ENCODE results near the gene GRAMD1B.
"Not testable (repeated sequence)": the region's sequence is repeated elsewhere in the genome, so short reads cannot be mapped to it uniquely, and the experiment has no call there.

Gene GRAMD1B

DNA sequence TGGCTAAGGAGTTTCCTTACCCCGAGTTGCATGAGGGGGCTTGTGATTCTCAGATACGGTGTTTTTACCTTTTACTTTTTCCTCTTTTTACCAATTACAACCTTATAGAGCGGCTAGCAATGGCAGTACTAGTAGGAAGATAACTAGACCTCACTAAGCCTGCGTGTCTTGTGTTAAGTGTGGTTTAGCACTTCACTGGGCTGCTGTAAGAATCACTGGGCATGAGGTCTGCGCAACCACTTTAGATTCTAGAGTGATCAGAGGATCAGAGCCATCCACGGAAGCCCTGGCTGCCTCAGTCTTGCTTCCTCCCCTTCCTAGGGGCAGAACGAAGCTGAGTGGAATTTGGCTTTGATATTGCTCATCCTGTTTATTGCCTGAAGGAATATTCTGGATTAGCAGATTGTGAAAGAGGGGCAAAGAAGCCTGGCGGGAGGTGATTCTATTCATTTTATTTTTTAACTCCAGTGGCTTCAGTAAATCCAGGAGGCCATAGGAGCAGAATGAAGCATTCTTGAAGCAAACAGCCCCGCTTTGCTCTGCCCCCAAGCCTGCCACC lies 88.5 kb downstream of the GRAMD1B start:
- no peak overlapping the region for H2BK12ac ChIP-seq (ENCODE audit: low read length)
- no peak overlapping the region for H2AK5ac ChIP-seq (ENCODE audit: low read length)
- H4K91ac ChIP-seq (ENCODE audit: low read depth, low read length) = no peak overlapping the region
- no peaks in the 10 kb centered on the region for H3K27me3 ChIP-seq (ENCODE audit: insufficient read depth, low read length)
- no peak overlapping the region for H3K14ac ChIP-seq (ENCODE audit: low read length)
- H3K23ac ChIP-seq (ENCODE audit: low read length) = no peak overlapping the region
- H3K9me3 ChIP-seq (ENCODE audit: insufficient read depth, low read depth, low read length) = peaks cover 2% of the 10 kb centered on the region
- no peaks in the 10 kb centered on the region for H3K79me2 ChIP-seq (ENCODE audit: control insufficient read depth, insufficient read depth, low read length, poor library complexity)
- H3K79me1 ChIP-seq (ENCODE audit: low read length) = no peaks in the 10 kb centered on the region
- H3K18ac ChIP-seq (ENCODE audit: low read length) = no peak overlapping the region
- no peak overlapping the region for H4K12ac ChIP-seq (ENCODE audit: low read depth, low read length)
- no CpG with 5 or more reads among the region's 9 CpGs for WGBS (ENCODE audit: extremely low coverage, insufficient coverage, insufficient read length)
- no peak overlapping the region for H4K8ac ChIP-seq (ENCODE audit: low read depth, low read length)
- H3K36me3 ChIP-seq (ENCODE audit: control insufficient read depth in 1 of 2, insufficient read depth in 2 of 2, low read length in 2 of 2) = no peaks in the 10 kb centered on the region
- no peak overlapping the region for H3K9ac ChIP-seq (ENCODE audit: low read length)
- no peaks in the 10 kb centered on the region for H3K4me1 ChIP-seq (ENCODE audit: control insufficient read depth in 1 of 2, insufficient read depth in 2 of 2, low read length in 2 of 2)
- DNase-seq = no peak
- no peak overlapping the region for H3K4ac ChIP-seq (ENCODE audit: low read depth, low read length)
- H3K4me3 ChIP-seq (ENCODE audit: low read depth, low read length) = no peak overlapping the region
- no peak overlapping the region for H2AFZ ChIP-seq (ENCODE audit: insufficient read depth, low read length, poor library complexity)
- H2BK5ac ChIP-seq (ENCODE audit: low read depth, low read length, poor library complexity) = no peak overlapping the region
- H3K4me2 ChIP-seq (ENCODE audit: low read length) = no peak overlapping the region
- H3K27ac ChIP-seq (ENCODE audit: low read depth, low read length) = no peak overlapping the region
- no peak overlapping the region for H2BK120ac ChIP-seq (ENCODE audit: insufficient read depth, low read length, poor library complexity)

DNA sequence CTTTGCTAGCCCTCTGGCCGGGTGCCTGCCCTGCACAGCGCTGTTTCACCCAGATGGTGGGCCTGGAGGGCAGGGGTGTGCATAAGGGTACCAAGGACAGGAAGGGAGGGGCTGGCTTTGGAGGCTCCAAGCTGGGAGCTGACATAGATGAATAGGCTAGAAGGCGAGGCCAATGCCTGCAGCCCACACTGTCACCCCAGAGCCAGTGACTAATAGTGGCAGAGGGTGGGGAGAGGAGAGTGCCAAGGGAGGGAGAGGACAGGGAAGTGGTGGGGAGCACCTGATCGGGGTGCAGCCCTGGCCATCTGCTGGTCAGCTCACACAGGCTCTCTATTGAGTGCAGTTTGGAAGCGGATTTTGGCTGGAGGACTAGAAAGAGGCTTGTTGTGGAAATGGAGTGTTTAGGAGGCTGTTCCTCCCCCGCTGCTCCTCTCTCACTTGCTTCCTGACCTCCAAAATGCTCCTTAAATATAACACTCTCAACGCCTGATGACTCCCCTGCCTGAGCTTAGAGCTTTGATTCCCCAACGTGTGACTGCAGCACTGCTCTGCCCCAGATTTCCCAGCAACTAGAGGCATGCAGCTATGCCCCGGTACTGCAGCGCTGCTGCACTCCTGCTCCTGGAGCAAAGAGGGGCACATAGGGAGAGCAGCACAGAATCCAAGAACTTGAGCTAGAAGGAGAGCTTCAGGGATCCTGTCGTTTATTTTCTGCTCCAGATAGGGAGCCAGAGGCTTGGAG lies 89.2 kb downstream of the GRAMD1B start:
- H2BK12ac ChIP-seq (ENCODE audit: low read length) = no peak overlapping the region
- H3K79me1 ChIP-seq (ENCODE audit: low read length) = no peaks in the 10 kb centered on the region
- no peak overlapping the region for H2BK5ac ChIP-seq (ENCODE audit: low read depth, low read length, poor library complexity)
- no peak overlapping the region for H3K14ac ChIP-seq (ENCODE audit: low read length)
- H4K91ac ChIP-seq (ENCODE audit: low read depth, low read length) = no peak overlapping the region
- H3K36me3 ChIP-seq (ENCODE audit: control insufficient read depth in 1 of 2, insufficient read depth in 2 of 2, low read length in 2 of 2) = no peaks in the 10 kb centered on the region
- no peak overlapping the region for H3K27ac ChIP-seq (ENCODE audit: low read depth, low read length)
- no peaks in the 10 kb centered on the region for H3K4me1 ChIP-seq (ENCODE audit: control insufficient read depth in 1 of 2, insufficient read depth in 2 of 2, low read length in 2 of 2)
- no peak overlapping the region for H3K9ac ChIP-seq (ENCODE audit: low read length)
- H3K4me3 ChIP-seq (ENCODE audit: low read depth, low read length) = no peak overlapping the region
- H2AK5ac ChIP-seq (ENCODE audit: low read length) = no peak overlapping the region
- WGBS (ENCODE audit: extremely low coverage, insufficient coverage, insufficient read length) = no CpG with 5 or more reads among the region's 11 CpGs
- no peaks in the 10 kb centered on the region for H3K27me3 ChIP-seq (ENCODE audit: insufficient read depth, low read length)
- H3K23ac ChIP-seq (ENCODE audit: low read length) = no peak overlapping the region
- no peak overlapping the region for H4K12ac ChIP-seq (ENCODE audit: low read depth, low read length)
- H4K8ac ChIP-seq (ENCODE audit: low read depth, low read length) = no peak overlapping the region
- no peak overlapping the region for H3K4ac ChIP-seq (ENCODE audit: low read depth, low read length)
- peaks cover 2% of the 10 kb centered on the region for H3K9me3 ChIP-seq (ENCODE audit: insufficient read depth, low read depth, low read length)
- H3K4me2 ChIP-seq (ENCODE audit: low read length) = no peak overlapping the region
- H3K18ac ChIP-seq (ENCODE audit: low read length) = no peak overlapping the region
- no peaks in the 10 kb centered on the region for H3K79me2 ChIP-seq (ENCODE audit: control insufficient read depth, insufficient read depth, low read length, poor library complexity)
- H2AFZ ChIP-seq (ENCODE audit: insufficient read depth, low read length, poor library complexity) = no peak overlapping the region
- H2BK120ac ChIP-seq (ENCODE audit: insufficient read depth, low read length, poor library complexity) = no peak overlapping the region
- no peak for DNase-seq

DNA sequence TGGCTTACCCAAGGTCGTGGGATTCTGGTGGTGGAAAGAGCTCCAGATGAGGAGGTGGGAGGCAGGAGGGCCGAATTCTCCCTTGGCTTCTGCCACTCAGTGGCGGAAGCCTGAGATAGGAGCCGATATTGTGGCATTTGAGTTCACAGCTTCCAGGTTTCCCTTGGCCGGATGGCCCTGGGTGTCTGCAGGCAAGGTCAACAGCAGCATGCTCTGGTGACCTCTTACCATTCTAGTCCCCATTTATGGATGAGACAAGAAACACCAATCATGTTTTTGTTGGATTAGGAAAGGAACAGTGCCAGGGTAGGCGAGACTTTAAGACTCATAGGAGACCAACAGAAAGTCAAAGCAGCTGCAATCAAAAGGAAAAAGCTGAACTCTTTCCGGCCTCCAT lies 89.7 kb downstream of the GRAMD1B start:
- no peak overlapping the region for H2BK12ac ChIP-seq (ENCODE audit: low read length)

DNA sequence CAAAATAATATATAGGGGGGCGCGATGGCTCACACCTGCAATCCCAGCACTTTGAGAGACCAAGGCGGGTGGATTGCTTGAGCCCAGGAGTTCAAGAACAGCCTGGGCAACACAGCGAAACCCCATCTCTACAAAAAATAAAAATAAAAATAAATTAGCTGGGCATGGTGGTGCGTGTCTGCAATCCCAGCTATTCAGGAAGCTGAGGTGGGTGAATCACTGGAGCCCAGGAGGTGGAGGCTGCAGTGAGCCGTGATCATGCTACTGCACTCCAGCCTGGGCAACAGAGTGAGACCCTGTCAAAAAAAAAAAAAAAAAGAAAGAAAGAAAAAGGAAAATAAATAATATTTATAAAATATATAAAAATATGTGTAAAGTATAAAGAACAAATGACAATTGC lies 90.4 kb downstream of the GRAMD1B start:
- H3K18ac ChIP-seq (ENCODE audit: low read length); H2AK5ac ChIP-seq (ENCODE audit: low read length); H3K9me3 ChIP-seq (ENCODE audit: insufficient read depth, low read depth, low read length); DNase-seq; H2BK5ac ChIP-seq (ENCODE audit: low read depth, low read length, poor library complexity); H2BK120ac ChIP-seq (ENCODE audit: insufficient read depth, low read length, poor library complexity); H4K8ac ChIP-seq (ENCODE audit: low read depth, low read length); H4K91ac ChIP-seq (ENCODE audit: low read depth, low read length); H3K9ac ChIP-seq (ENCODE audit: low read length); H3K27me3 ChIP-seq (ENCODE audit: insufficient read depth, low read length); H3K79me2 ChIP-seq (ENCODE audit: control insufficient read depth, insufficient read depth, low read length, poor library complexity); H4K12ac ChIP-seq (ENCODE audit: low read depth, low read length); H3K23ac ChIP-seq (ENCODE audit: low read length); H3K14ac ChIP-seq (ENCODE audit: low read length); H3K27ac ChIP-seq (ENCODE audit: low read depth, low read length); H2AFZ ChIP-seq (ENCODE audit: insufficient read depth, low read length, poor library complexity); H3K4me2 ChIP-seq (ENCODE audit: low read length); H3K36me3 ChIP-seq (ENCODE audit: control insufficient read depth in 1 of 2, insufficient read depth in 2 of 2, low read length in 2 of 2); H3K4me1 ChIP-seq (ENCODE audit: control insufficient read depth in 1 of 2, insufficient read depth in 2 of 2, low read length in 2 of 2); H3K4ac ChIP-seq (ENCODE audit: low read depth, low read length); H3K4me3 ChIP-seq (ENCODE audit: low read depth, low read length); H2BK12ac ChIP-seq (ENCODE audit: low read length); H3K79me1 ChIP-seq (ENCODE audit: low read length): not testable (repeated sequence)
- no CpG with 5 or more reads among the region's 6 CpGs for WGBS (ENCODE audit: extremely low coverage, insufficient coverage, insufficient read length)

More for the DNA sequence above, 89.7 kb downstream of the GRAMD1B start:
- Histone ChIP-seq H2AK5ac (ENCODE audit: low read length) (no peak overlapping the region), H3K9me3 (ENCODE audit: insufficient read depth, low read depth, low read length) (no peaks in the 10 kb centered on the region), H3K9ac (ENCODE audit: low read length) (no peak overlapping the region), H3K27ac (ENCODE audit: low read depth, low read length) (no peak overlapping the region), H4K12ac (ENCODE audit: low read depth, low read length) (no peak overlapping the region), H3K79me1 (ENCODE audit: low read length) (no peaks in the 10 kb centered on the region), H4K91ac (ENCODE audit: low read depth, low read length) (no peak overlapping the region), H3K4me1 (ENCODE audit: control insufficient read depth in 1 of 2, insufficient read depth in 2 of 2, low read length in 2 of 2) (no peaks in the 10 kb centered on the region), H3K14ac (ENCODE audit: low read length) (no peak overlapping the region), H3K36me3 (ENCODE audit: control insufficient read depth in 1 of 2, insufficient read depth in 2 of 2, low read length in 2 of 2) (no peaks in the 10 kb centered on the region), H3K23ac (ENCODE audit: low read length) (no peak overlapping the region), H2AFZ (ENCODE audit: insufficient read depth, low read length, poor library complexity) (no peak overlapping the region), H2BK5ac (ENCODE audit: low read depth, low read length, poor library complexity) (no peak overlapping the region), H3K27me3 (ENCODE audit: insufficient read depth, low read length) (no peaks in the 10 kb centered on the region), H2BK120ac (ENCODE audit: insufficient read depth, low read length, poor library complexity) (no peak overlapping the region), H3K4ac (ENCODE audit: low read depth, low read length) (no peak overlapping the region), H3K18ac (ENCODE audit: low read length) (no peak overlapping the region), H3K79me2 (ENCODE audit: control insufficient read depth, insufficient read depth, low read length, poor library complexity) (no peaks in the 10 kb centered on the region), H4K8ac (ENCODE audit: low read depth, low read length) (no peak overlapping the region), H3K4me3 (ENCODE audit: low read depth, low read length) (no peak overlapping the region), H3K4me2 (ENCODE audit: low read length) (no peak overlapping the region)
- WGBS (ENCODE audit: extremely low coverage, insufficient coverage, insufficient read length) = no CpG with 5 or more reads among the region's 7 CpGs
- DNase-seq = no peak
